Keratinocyte (primary cell): ENCODE data around the gene CD47.

Source experiments
- EZH2 ChIP-seq: IDR thresholded peaks from one replicate; pipeline ENCODE4 v1.6.1; 2012; ENCODE audit warnings: inconsistent platforms, mild to moderate bottlenecking, low read length, moderate library complexity
- TF ChIP-seq, protein P1 (sequence below), 3 experiments: IDR thresholded peaks in 1 of 3; conservative IDR thresholded peaks in 1 of 3; optimal IDR thresholded peaks in 1 of 3; 2 replicates in 2 of 3; 3 replicates in 1 of 3; pipeline versions ENCODE3 to v1.5.1; 2011; ENCODE audit warnings: low read length in 3 of 3, mild to moderate bottlenecking in 3 of 3, moderate library complexity in 2 of 3, control low read depth in 1 of 3, inconsistent platforms in 1 of 3; ENCODE audit not compliant: insufficient read depth in 2 of 3; ENCODE audit errors: extremely low read depth in 1 of 3

DNA sequence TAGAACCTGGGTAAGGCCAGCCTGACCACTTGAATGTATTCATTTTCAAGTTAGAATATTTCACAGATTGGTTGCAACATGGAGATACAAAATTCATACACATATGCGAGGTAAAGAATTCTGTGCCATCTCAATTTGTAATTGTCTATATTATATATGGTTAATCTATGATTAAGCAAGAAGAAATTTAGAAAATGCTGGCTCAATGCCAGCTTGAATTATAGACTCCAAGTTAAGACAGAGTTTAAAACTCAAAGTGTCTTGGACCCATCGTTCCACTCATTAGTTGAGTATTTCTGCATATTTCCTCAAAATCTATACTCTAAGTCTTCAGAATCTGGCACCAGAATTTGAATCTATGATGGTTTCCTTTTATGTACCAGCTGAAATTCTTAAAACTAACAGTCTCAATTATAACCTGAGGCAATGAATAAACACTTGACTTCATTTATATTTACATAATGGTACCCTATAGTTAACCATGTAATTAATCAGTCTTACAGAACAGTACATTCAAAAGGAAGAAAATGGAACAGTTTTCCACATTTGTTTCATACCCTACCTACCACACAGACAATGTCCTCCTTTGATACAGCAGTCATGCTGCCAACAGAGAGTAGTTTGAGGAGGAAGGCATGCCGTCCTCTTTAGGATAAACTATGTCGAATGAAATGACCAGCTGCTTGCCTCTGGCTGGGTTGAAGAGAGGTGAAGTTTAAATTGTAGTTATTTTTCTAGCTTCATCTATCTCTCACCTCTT is 95.7 kb downstream of the CD47 start:
- TF ChIP-seq, protein P1, sequence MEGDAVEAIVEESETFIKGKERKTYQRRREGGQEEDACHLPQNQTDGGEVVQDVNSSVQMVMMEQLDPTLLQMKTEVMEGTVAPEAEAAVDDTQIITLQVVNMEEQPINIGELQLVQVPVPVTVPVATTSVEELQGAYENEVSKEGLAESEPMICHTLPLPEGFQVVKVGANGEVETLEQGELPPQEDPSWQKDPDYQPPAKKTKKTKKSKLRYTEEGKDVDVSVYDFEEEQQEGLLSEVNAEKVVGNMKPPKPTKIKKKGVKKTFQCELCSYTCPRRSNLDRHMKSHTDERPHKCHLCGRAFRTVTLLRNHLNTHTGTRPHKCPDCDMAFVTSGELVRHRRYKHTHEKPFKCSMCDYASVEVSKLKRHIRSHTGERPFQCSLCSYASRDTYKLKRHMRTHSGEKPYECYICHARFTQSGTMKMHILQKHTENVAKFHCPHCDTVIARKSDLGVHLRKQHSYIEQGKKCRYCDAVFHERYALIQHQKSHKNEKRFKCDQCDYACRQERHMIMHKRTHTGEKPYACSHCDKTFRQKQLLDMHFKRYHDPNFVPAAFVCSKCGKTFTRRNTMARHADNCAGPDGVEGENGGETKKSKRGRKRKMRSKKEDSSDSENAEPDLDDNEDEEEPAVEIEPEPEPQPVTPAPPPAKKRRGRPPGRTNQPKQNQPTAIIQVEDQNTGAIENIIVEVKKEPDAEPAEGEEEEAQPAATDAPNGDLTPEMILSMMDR (optimal IDR thresholded peaks at IDR 0.05 in 1 of 3, IDR thresholded peaks at IDR 0.05 in 1 of 3, conservative IDR thresholded peaks at IDR 0.05 in 1 of 3; ENCODE audit: extremely low read depth in 1 of 3, insufficient read depth in 2 of 3, low read length in 3 of 3) = no peak
- TF ChIP-seq EZH2 = no peak
